Osteocyte (in vitro differentiated cells): ENCODE results near the gene UBE2G2. TPM values are rescaled to one million over a fixed set of nuclear protein-coding genes. Genes with fewer than 3 reads are reported as not detected.

Source experiments
- DNase-seq: peaks from one replicate; pipeline ENCODE4 v3.0.0; 2021; ENCODE audit warnings: mixed read lengths; ENCODE audit not compliant: unreplicated experiment; ENCODE audit errors: extremely low spot score
- H3K27ac Mint-ChIP-seq: one replicate; pipeline ENCODE4 v1.8.0; 2021; ENCODE audit warnings: mild to moderate bottlenecking, mixed read lengths; ENCODE audit not compliant: unreplicated experiment
- H3K27me3 Mint-ChIP-seq: one replicate; pipeline ENCODE4 v1.8.0; 2021; ENCODE audit warnings: mixed read lengths; ENCODE audit not compliant: unreplicated experiment
- H3K36me3 Mint-ChIP-seq: one replicate; pipeline ENCODE4 v1.8.0; 2021; ENCODE audit warnings: mixed read lengths; ENCODE audit not compliant: unreplicated experiment
- H3K4me1 Mint-ChIP-seq: one replicate; pipeline ENCODE4 v1.8.0; 2021; ENCODE audit warnings: mixed read lengths; ENCODE audit not compliant: unreplicated experiment
- H3K4me3 Mint-ChIP-seq: one replicate; pipeline ENCODE4 v1.8.0; 2021; ENCODE audit warnings: mild to moderate bottlenecking, moderate library complexity, mixed read lengths; ENCODE audit not compliant: unreplicated experiment
- H3K9me3 Mint-ChIP-seq: one replicate; pipeline ENCODE4 v1.8.0; 2021; ENCODE audit warnings: mixed read lengths; ENCODE audit not compliant: unreplicated experiment
- total RNA-seq: library from RNA; stranded (reverse); gene quantifications from 2 replicates; pipeline ENCODE4 v1.2.1, GENCODE V29; 2021
- TF ChIP-seq, protein P1 (sequence below): fragments of 200-600 bp; sonication (generic); IDR thresholded peaks from 2 replicates; pipeline ENCODE4 v1.5.0; 2021; ENCODE audit warnings: antibody characterized with exemption, mild to moderate bottlenecking, moderate library complexity

The UBE2G2 gene
- total RNA-seq, 1 donor from 2014 or later, result 78.7 TPM

DNA sequence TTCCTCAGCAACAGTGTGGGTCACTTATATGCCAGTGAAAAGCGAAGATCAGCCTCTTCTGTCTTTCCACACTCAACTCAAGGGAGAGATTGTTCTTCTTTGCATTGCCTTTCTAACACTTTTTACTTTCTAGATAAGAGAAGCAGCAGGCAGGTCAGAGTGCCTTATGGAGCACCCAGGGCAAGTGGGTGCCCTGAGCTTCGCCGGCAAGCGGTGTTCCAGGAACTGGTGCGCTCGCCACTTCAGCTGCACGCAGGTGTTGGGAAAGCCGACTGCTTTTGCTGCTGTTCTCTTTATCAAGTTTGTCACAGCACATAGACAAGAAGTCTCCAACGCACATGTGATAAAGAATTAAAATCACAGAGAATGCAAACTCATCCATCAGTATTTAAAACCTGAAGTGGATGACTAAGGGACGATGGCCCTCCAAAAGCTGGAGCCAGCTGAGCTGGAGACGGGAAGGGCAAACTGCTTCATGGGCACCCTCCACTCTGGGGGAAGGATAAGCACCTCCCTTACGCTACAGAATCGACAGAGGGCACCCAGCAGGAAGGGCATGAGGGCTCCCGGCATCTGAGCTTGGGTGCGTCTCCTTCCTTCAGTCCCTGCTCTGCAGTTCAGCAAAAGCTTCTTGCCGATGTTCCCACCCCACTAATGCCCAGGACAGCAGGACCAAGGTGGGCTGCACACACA is 20.7 kb downstream of the UBE2G2 start:
- Mint-ChIP-seq H3K4me3 (no peak overlapping the region), H3K27ac (no peak overlapping the region), H3K4me1 (peaks cover 17% of the 10 kb centered on the region), H3K27me3 (no peaks in the 10 kb centered on the region), H3K9me3 (peaks cover 3% of the 10 kb centered on the region), H3K36me3 (peaks cover 37% of the 10 kb centered on the region)
- TF ChIP-seq, protein P1, sequence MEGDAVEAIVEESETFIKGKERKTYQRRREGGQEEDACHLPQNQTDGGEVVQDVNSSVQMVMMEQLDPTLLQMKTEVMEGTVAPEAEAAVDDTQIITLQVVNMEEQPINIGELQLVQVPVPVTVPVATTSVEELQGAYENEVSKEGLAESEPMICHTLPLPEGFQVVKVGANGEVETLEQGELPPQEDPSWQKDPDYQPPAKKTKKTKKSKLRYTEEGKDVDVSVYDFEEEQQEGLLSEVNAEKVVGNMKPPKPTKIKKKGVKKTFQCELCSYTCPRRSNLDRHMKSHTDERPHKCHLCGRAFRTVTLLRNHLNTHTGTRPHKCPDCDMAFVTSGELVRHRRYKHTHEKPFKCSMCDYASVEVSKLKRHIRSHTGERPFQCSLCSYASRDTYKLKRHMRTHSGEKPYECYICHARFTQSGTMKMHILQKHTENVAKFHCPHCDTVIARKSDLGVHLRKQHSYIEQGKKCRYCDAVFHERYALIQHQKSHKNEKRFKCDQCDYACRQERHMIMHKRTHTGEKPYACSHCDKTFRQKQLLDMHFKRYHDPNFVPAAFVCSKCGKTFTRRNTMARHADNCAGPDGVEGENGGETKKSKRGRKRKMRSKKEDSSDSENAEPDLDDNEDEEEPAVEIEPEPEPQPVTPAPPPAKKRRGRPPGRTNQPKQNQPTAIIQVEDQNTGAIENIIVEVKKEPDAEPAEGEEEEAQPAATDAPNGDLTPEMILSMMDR, result no peak
- DNase-seq, result no peak

GRCh38 chr21:44780137-44780502 is 21.5 kb downstream of the UBE2G2 start:
- no peaks in the 10 kb centered on the region for H3K27me3 Mint-ChIP-seq
- peaks cover 38% of the 10 kb centered on the region for H3K36me3 Mint-ChIP-seq
- no peak for DNase-seq
- no peak overlapping the region for H3K4me3 Mint-ChIP-seq
- peak overlapping the region; percentile 63 for H3K27ac Mint-ChIP-seq
- peaks cover 10% of the 10 kb centered on the region for H3K4me1 Mint-ChIP-seq
- H3K9me3 Mint-ChIP-seq, result peaks cover 3% of the 10 kb centered on the region
- TF ChIP-seq, protein P1, result no peak

DNA sequence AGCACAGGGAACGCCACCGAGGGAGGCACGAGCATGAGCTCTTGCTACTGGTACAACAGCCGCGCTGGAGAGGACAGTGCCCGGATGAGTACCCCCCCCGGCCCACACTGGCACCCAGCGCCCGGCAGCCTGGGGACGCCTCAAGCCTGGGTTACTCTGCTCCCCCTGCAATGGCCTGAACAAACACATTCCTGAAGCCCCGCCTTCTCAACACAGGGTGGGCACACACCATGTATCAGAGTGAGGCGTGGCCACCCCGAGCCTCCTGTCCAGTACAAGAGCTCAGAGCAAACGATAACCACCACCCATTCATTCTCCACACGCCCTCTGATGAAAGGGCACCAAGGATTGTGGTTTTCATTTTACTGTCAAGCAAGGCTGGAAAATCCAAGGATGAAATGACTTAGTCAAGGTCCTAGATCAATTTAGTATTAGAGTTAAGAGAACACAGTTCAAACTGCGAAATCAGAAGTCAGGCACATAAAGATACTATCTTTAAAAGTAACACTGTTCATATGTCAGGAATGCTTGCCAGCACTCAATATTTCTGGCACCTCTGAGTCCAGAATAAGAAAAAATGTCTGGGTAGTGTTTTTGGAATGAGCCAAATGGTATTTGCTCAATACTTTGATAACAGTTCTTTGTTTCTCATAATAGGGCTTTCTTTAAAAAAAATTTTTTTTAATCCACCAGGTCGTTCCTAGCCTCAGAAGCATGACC is 22.0 kb downstream of the UBE2G2 start:
- DNase-seq, result no peak
- no peaks in the 10 kb centered on the region for H3K27me3 Mint-ChIP-seq
- TF ChIP-seq, protein P1, result no peak
- peaks cover 14% of the 10 kb centered on the region for H3K4me1 Mint-ChIP-seq
- no peak overlapping the region for H3K4me3 Mint-ChIP-seq
- peaks cover 3% of the 10 kb centered on the region for H3K9me3 Mint-ChIP-seq
- peaks cover 43% of the 10 kb centered on the region for H3K36me3 Mint-ChIP-seq
- H3K27ac Mint-ChIP-seq, result no peak overlapping the region

DNA sequence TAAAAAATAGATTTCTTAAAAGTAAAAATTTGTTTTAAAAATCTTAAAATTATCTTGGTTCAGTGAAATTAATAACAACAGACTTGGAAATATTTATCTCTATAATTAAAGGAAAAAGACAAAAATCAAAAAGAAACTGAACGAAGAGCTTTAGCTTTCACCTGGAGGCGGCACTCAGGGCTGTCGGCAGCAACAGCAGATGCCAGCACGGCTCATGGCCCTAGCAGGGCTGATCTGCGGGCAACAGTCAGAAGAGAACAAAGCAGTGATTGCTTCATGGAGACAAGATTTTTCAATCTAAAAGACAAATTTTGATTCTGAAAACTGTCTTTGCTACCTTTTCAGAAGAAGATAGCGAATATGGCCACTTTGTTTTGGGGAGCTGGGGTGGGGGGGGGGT is 22.6 kb downstream of the UBE2G2 start:
- Mint-ChIP-seq H3K4me3 (no peak overlapping the region), H3K9me3 (peaks cover 3% of the 10 kb centered on the region), H3K4me1 (peaks cover 18% of the 10 kb centered on the region), H3K27me3 (no peaks in the 10 kb centered on the region), H3K36me3 (peaks cover 46% of the 10 kb centered on the region), H3K27ac (no peak overlapping the region)
- TF ChIP-seq, protein P1, result no peak
- DNase-seq, result no peak

GRCh38 chr21:44778499-44778911 is 23.1 kb downstream of the UBE2G2 start:
- peaks cover 3% of the 10 kb centered on the region for H3K9me3 Mint-ChIP-seq
- TF ChIP-seq, protein P1, result no peak
- no peak for DNase-seq
- H3K27ac Mint-ChIP-seq, result no peak overlapping the region
- H3K4me3 Mint-ChIP-seq, result no peak overlapping the region
- no peaks in the 10 kb centered on the region for H3K27me3 Mint-ChIP-seq
- peaks cover 44% of the 10 kb centered on the region for H3K36me3 Mint-ChIP-seq
- peaks cover 23% of the 10 kb centered on the region for H3K4me1 Mint-ChIP-seq
